Natural killer cell (primary cell): ENCODE data around the gene MPP1. TPM values are rescaled to one million over a fixed set of nuclear protein-coding genes. Genes with fewer than 3 reads are reported as not detected.

Experiments
- ATAC-seq, 3 donors: fragments of 150-1000 bp in 2 of 3; fragments of 200-7000 bp in 1 of 3; cut with Tn5 transposase; 1 replicate in 1 of 3; 2 replicates in 2 of 3; pipeline ENCODE4 v1.10.0; 2021; ENCODE audit warnings: mild to moderate bottlenecking in 2 of 3, moderate library complexity in 2 of 3
- DNase-seq, 2 donors: peaks; one replicate each; pipeline versions ENCODE4 v3.0.0 to v3.0.0-alpha.2; 2013 to 2021; ENCODE audit warnings: mixed read lengths in 1 of 2
- H3K27ac ChIP-seq: one replicate; pipeline ENCODE4 v1.5.1; 2013; ENCODE audit warnings: mild to moderate bottlenecking, low read length
- H3K27me3 ChIP-seq: one replicate; pipeline ENCODE4 v1.6.1; 2013; ENCODE audit warnings: low read length; ENCODE audit not compliant: control insufficient read depth, insufficient read depth
- H3K36me3 ChIP-seq: one replicate; pipeline ENCODE4 v1.6.1; 2013; ENCODE audit warnings: low read length; ENCODE audit not compliant: control insufficient read depth, insufficient read depth
- H3K4me1 ChIP-seq: one replicate; pipeline ENCODE4 v1.6.1; 2013; ENCODE audit warnings: low read length; ENCODE audit not compliant: control insufficient read depth, insufficient read depth
- H3K4me3 ChIP-seq: one replicate; pipeline ENCODE4 v1.5.1; 2013; ENCODE audit warnings: low read length
- H3K9me3 ChIP-seq: one replicate; pipeline ENCODE4 v1.6.1; 2013; ENCODE audit warnings: low read length; ENCODE audit not compliant: control insufficient read depth, insufficient read depth
- H3K27ac Mint-ChIP-seq, 2 donors: one replicate each; pipeline ENCODE4 v1.8.0; 2022; ENCODE audit warnings: mild to moderate bottlenecking in 2 of 2, mixed read lengths in 2 of 2, moderate library complexity in 1 of 2
- H3K27me3 Mint-ChIP-seq, 2 donors: one replicate each; pipeline ENCODE4 v1.8.0; 2022; ENCODE audit warnings: low read depth in 2 of 2, mixed read lengths in 2 of 2
- H3K36me3 Mint-ChIP-seq: one replicate; pipeline ENCODE4 v1.8.0; 2022; ENCODE audit warnings: mixed read lengths
- H3K4me1 Mint-ChIP-seq, 2 donors: one replicate each; pipeline ENCODE4 v1.8.0; 2022; ENCODE audit warnings: mixed read lengths in 2 of 2
- H3K4me3 Mint-ChIP-seq: one replicate; pipeline ENCODE4 v1.8.0; 2022; ENCODE audit warnings: mild to moderate bottlenecking, moderate library complexity, mixed read lengths
- H3K9me3 Mint-ChIP-seq, 2 donors: one replicate each; pipeline ENCODE4 v1.8.0; 2022; ENCODE audit warnings: mixed read lengths in 2 of 2
- CTCF ChIP-seq: fragments of 200-600 bp; IDR thresholded peaks from one replicate; pipeline ENCODE4 v1.8.0; 2022; ENCODE audit warnings: antibody characterized with exemption
- WGBS: methylation state at CpG from one replicate; pipeline ENCODE4 v1.1.7; 2013; ENCODE audit warnings: missing lambda C conversion rate; ENCODE audit not compliant: insufficient coverage; 5-methylcytosine and 5-hydroxymethylcytosine counted together
- intact Hi-C: fragments of 100-400 bp; cut with micrococcal nuclease; formaldehyde crosslinking; loops from one replicate; pipeline ENCODE4 v1.14.2; 2022
- total RNA-seq, 4 donors: library from RNA; stranded (reverse); fragments of 120-200 nt in 1 of 4; gene quantifications; one replicate each; pipeline versions ENCODE4 v1.2.3 to v1.2.4, GENCODE V29; 2013 to 2022

MPP1 gene
- total RNA-seq, 3 donors from 2014 or later (not counting 1 experiment from before 2014, with no cell fraction given): 20.8 to 36.7 (median 27.0) TPM

- no peaks in the 10 kb centered on the region for H3K27me3 Mint-ChIP-seq
- H3K27ac Mint-ChIP-seq: peak overlapping the region; percentile 89 to 91
- H3K36me3 Mint-ChIP-seq: no peaks in the 10 kb centered on the region
- no peaks in the 10 kb centered on the region for H3K9me3 ChIP-seq
- TF ChIP-seq CTCF: no peak
- H3K4me1 ChIP-seq: peaks cover 21% of the 10 kb centered on the region
- peaks cover 0 to 6% of the 10 kb centered on the region in 2 donors for H3K4me1 Mint-ChIP-seq
- peak overlapping the region; percentile 79 for H3K27ac ChIP-seq
- H3K27me3 ChIP-seq: no peaks in the 10 kb centered on the region
- H3K4me3 Mint-ChIP-seq: peak overlapping the region; percentile 87
- no peaks in the 10 kb centered on the region for H3K9me3 Mint-ChIP-seq
- 3% methylated on average over 3 of the region's 11 CpGs for WGBS
- ATAC-seq (no peak), DNase-seq (peak in 1 of 2 donors; percentile 54)
- H3K36me3 ChIP-seq: peaks cover 18% of the 10 kb centered on the region
- peak overlapping the region; percentile 56 for H3K4me3 ChIP-seq
- intact Hi-C loops: loop anchor here (1.0 kb wide), 1 partner anchor 12 kb away; no protein-coding TSS in a partner anchor
These were observed 43.2 kb downstream of the MPP1 start for GRCh38 chrX:154761977-154762536.

- no peak overlapping the region for H3K27ac ChIP-seq
- no peaks in the 10 kb centered on the region for H3K9me3 ChIP-seq
- no peaks in the 10 kb centered on the region for H3K36me3 ChIP-seq
- intact Hi-C loops: loop anchor here (10.0 kb wide), 1 partner anchor 56 kb away; no protein-coding TSS in a partner anchor
- ATAC-seq (no peak), DNase-seq (no peak)
- TF ChIP-seq CTCF: no peak
- H3K27me3 Mint-ChIP-seq: peaks cover 0 to 8% of the 10 kb centered on the region in 2 donors
- peaks cover 16% of the 10 kb centered on the region for H3K4me1 ChIP-seq
- 98% methylated on average over 4 of the region's 4 CpGs for WGBS
- H3K9me3 Mint-ChIP-seq: no peaks in the 10 kb centered on the region
- H3K4me3 Mint-ChIP-seq: no peak overlapping the region
- H3K4me1 Mint-ChIP-seq: peaks cover 0 to 6% of the 10 kb centered on the region in 2 donors
- H3K27me3 ChIP-seq: no peaks in the 10 kb centered on the region
- H3K27ac Mint-ChIP-seq: no peak overlapping the region
- H3K36me3 Mint-ChIP-seq: no peaks in the 10 kb centered on the region
- no peak overlapping the region for H3K4me3 ChIP-seq
These were observed 46.6 kb downstream of the MPP1 start for GRCh38 chrX:154758696-154759095.

GRCh38 chrX:154751669-154752271 lies 53.5 kb downstream of the MPP1 start:
- intact Hi-C loops: loop anchor here (10.0 kb wide), 1 partner anchor 63 kb away; no protein-coding TSS in a partner anchor
- Histone ChIP-seq H3K27me3 (no peaks in the 10 kb centered on the region), H3K4me3 (peak overlapping the region; percentile 52), H3K9me3 (no peaks in the 10 kb centered on the region), H3K36me3 (no peaks in the 10 kb centered on the region), H3K27ac (peak overlapping the region; percentile 88), H3K4me1 (peaks cover 16% of the 10 kb centered on the region)
- TF ChIP-seq CTCF: no peak
- Mint-ChIP-seq H3K27me3 (peaks cover 0 to 15% of the 10 kb centered on the region in 2 donors), H3K27ac (peak overlapping the region; percentile 92), H3K4me1 (peaks cover 11 to 23% of the 10 kb centered on the region in 2 donors), H3K9me3 (no peaks in the 10 kb centered on the region), H3K4me3 (peak overlapping the region; percentile 84), H3K36me3 (no peaks in the 10 kb centered on the region)
- no peak for DNase-seq
- WGBS: 24% methylated on average over 8 of the region's 9 CpGs
- peak in 1 of 3 donors; percentile 9 for ATAC-seq
